Thyroid gland (tissue), 4 donors: ENCODE results near the gene FAM117B. TPM values are rescaled to one million over a fixed set of nuclear protein-coding genes. Genes with fewer than 3 reads are reported as not detected.

ENCODE experiments used
- DNase-seq, 2 donors: peaks; one replicate each; pipeline ENCODE4 v3.0.0-alpha.2; 2019
- H3K27ac ChIP-seq, 3 donors: fragments of 200-600 bp; sonication (generic); 1 replicate in 2 of 3; 2 replicates in 1 of 3; pipeline ENCODE4 v1.5.1; 2016 to 2019; ENCODE audit warnings: mild to moderate bottlenecking in 1 of 3, moderate library complexity in 1 of 3
- H3K27me3 ChIP-seq: fragments of 200-600 bp; sonication (generic); one replicate; pipeline ENCODE4 v1.5.1; 2019
- H3K36me3 ChIP-seq, 2 donors: fragments of 200-600 bp; sonication (generic); one replicate each; pipeline ENCODE4 v1.5.1; 2016 to 2019
- H3K4me1 ChIP-seq, 2 donors: fragments of 200-600 bp; sonication (generic); one replicate each; pipeline ENCODE4 v1.5.1; 2017 to 2019
- H3K4me3 ChIP-seq, 3 donors: fragments of 200-600 bp; sonication (generic); replicated peaks in 1 of 3; 1 replicate in 2 of 3; 2 replicates in 1 of 3; pipeline ENCODE4 v1.5.1; 2016; ENCODE audit warnings: mild to moderate bottlenecking in 1 of 3
- H3K9me3 ChIP-seq: fragments of 200-600 bp; sonication (generic); one replicate; pipeline ENCODE4 v1.5.1; 2017
- CTCF ChIP-seq, 6 experiments: fragments of 200-600 bp in 3 of 6; fragments of 450-650 bp in 3 of 6; sonication (generic) in 3 of 6; IDR thresholded peaks; one replicate each; pipeline ENCODE4 v1.5.1; 2016 to 2019; ENCODE audit warnings: antibody characterized with exemption in 6 of 6, mild to moderate bottlenecking in 2 of 6, inconsistent platforms in 1 of 6, moderate library complexity in 1 of 6
- POLR2A ChIP-seq, 2 donors: fragments of 450-650 bp; IDR thresholded peaks; one replicate each; pipeline ENCODE4 v1.6.1; 2017; ENCODE audit warnings: antibody characterized with exemption in 2 of 2, mild to moderate bottlenecking in 2 of 2, moderate library complexity in 1 of 2
- WGBS, 2 donors: methylation state at CpG; one replicate each; pipeline ENCODE4 v1.1.5; 2017; 5-methylcytosine and 5-hydroxymethylcytosine counted together
- intact Hi-C: fragments of 100-400 bp; cut with DNase I; formaldehyde crosslinking; loops from one replicate; pipeline ENCODE4 v1.15.1; 2023
- total RNA-seq, 4 donors: library from RNA; depleted of rRNA; stranded (reverse); fragments of >200 nt; gene quantifications; one replicate each; pipeline ENCODE4 v1.2.3, GENCODE V29; 2016

FAM117B gene
- total RNA-seq, 4 donors from 2014 or later = 6.7 to 12.4 (median 7.7) TPM

- DNase-seq = no peak
- H3K27me3 ChIP-seq = no peaks in the 10 kb centered on the region
- no peak overlapping the region for H3K27ac ChIP-seq
- WGBS, 2 donors = 91 to 92% methylated on average over 37 of the region's 37 CpGs
- H3K4me1 ChIP-seq = peaks cover 0 to 6% of the 10 kb centered on the region in 2 donors
- intact Hi-C loops = no loop called here
- no peaks in the 10 kb centered on the region for H3K36me3 ChIP-seq
- no peaks in the 10 kb centered on the region for H3K9me3 ChIP-seq
- H3K4me3 ChIP-seq = no peak overlapping the region
- TF ChIP-seq POLR2A (IDR thresholded peaks at IDR 0.05) (no peak), CTCF (IDR thresholded peaks at IDR 0.05) (no peak)
Observed at GRCh38 chr2:202774104-202774503, 139.3 kb downstream of the FAM117B start.

- Histone ChIP-seq H3K9me3 (no peaks in the 10 kb centered on the region), H3K36me3 (no peaks in the 10 kb centered on the region), H3K4me1 (no peaks in the 10 kb centered on the region), H3K27ac (no peak overlapping the region), H3K27me3 (no peaks in the 10 kb centered on the region), H3K4me3 (no peak overlapping the region)
- WGBS, 2 donors = 86 to 88% methylated on average over 2 of the region's 2 CpGs
- no peak for TF ChIP-seq POLR2A (IDR thresholded peaks at IDR 0.05)
- TF ChIP-seq CTCF (IDR thresholded peaks at IDR 0.05) = no peak
- intact Hi-C loops = no loop called here
- DNase-seq = no peak
Observed at GRCh38 chr2:202778217-202778616, 143.4 kb downstream of the FAM117B start.

- H3K9me3 ChIP-seq = no peaks in the 10 kb centered on the region
- H3K27ac ChIP-seq = no peak overlapping the region
- no peaks in the 10 kb centered on the region for H3K4me1 ChIP-seq
- H3K4me3 ChIP-seq = no peak overlapping the region
- no peak for DNase-seq
- intact Hi-C loops = no loop called here
- no peak for TF ChIP-seq POLR2A (IDR thresholded peaks at IDR 0.05)
- no peak for TF ChIP-seq CTCF (IDR thresholded peaks at IDR 0.05)
- H3K27me3 ChIP-seq = no peaks in the 10 kb centered on the region
- H3K36me3 ChIP-seq = no peaks in the 10 kb centered on the region
Observed at GRCh38 chr2:202780514-202781021, 145.8 kb downstream of the FAM117B start.

- Histone ChIP-seq H3K36me3 (no peaks in the 10 kb centered on the region), H3K9me3 (no peaks in the 10 kb centered on the region), H3K4me3 (no peak overlapping the region), H3K27me3 (no peaks in the 10 kb centered on the region), H3K4me1 (no peaks in the 10 kb centered on the region), H3K27ac (no peak overlapping the region)
- TF ChIP-seq POLR2A (IDR thresholded peaks at IDR 0.05) (no peak), CTCF (IDR thresholded peaks at IDR 0.05) (no peak)
- intact Hi-C loops = no loop called here
- 75 to 81% methylated on average over 3 of the region's 3 CpGs for WGBS, 2 donors
- DNase-seq = no peak
Observed at GRCh38 chr2:202782940-202783558, 148.3 kb downstream of the FAM117B start.

- no peak overlapping the region for H3K27ac ChIP-seq
- no peaks in the 10 kb centered on the region for H3K4me1 ChIP-seq
- H3K36me3 ChIP-seq = no peaks in the 10 kb centered on the region
- TF ChIP-seq POLR2A (IDR thresholded peaks at IDR 0.05) (no peak), CTCF (IDR thresholded peaks at IDR 0.05) (no peak)
- H3K4me3 ChIP-seq = no peak overlapping the region
- no peak for DNase-seq
- 81 to 82% methylated on average over 2 of the region's 2 CpGs for WGBS, 2 donors
- no peaks in the 10 kb centered on the region for H3K27me3 ChIP-seq
- no peaks in the 10 kb centered on the region for H3K9me3 ChIP-seq
- intact Hi-C loops = no loop called here
Observed at GRCh38 chr2:202786842-202787241, 152.1 kb downstream of the FAM117B start.
